HCT116 (cell line): ENCODE data around the gene IFT122. TPM values are rescaled to one million over a fixed set of nuclear protein-coding genes. Genes with fewer than 3 reads are reported as not detected.

ENCODE experiments used
- ATAC-seq: fragments of 200-7000 bp; cut with Tn5 transposase; 2 replicates; pipeline ENCODE4 v1.9.1; 2020; ENCODE audit warnings: mild to moderate bottlenecking, moderate library complexity
- BruUV-seq: library from RNA; stranded (reverse); fragments of 400-500 nt; replicated peaks from 2 replicates; lab custom pipeline; 2021; lab: Mats Ljungman, UMichigan
- CTCF ChIA-PET: fragments of 300-600 bp; sonication (Branson Sonifier 250); formaldehyde crosslinking; loops from one replicate; lab custom pipeline; 2021; ENCODE audit warnings: antibody characterized with exemption; lab: Charles Lee
- POLR2A ChIA-PET: fragments of 300-600, 350-600 bp; sonication (Branson Sonifier 250); formaldehyde crosslinking; loops from one replicate; lab custom pipeline; 2021; ENCODE audit warnings: antibody characterized with exemption; lab: Charles Lee
- RAD21 ChIA-PET, 2 experiments: fragments of 300-600 bp; sonication (Branson Sonifier 250); formaldehyde crosslinking; loops; one replicate each; lab custom pipeline; 2023; ENCODE audit warnings: low total read pairs in 2 of 2; ENCODE audit not compliant: uncharacterized antibody in 2 of 2, unreplicated experiment in 2 of 2, low non-redundant PET in 1 of 2; lab: Charles Lee
- DNase-seq: peaks from one replicate; pipeline ENCODE4 v3.0.0-alpha.2; 2010; ENCODE audit warnings: low read depth, low spot score
- H2AFZ ChIP-seq: fragments of 200-600 bp; shearing (Covaris generic), sonication (generic); 2 replicates; pipeline ENCODE4 v1.6.1; 2017; ENCODE audit warnings: low read depth, mixed run types, mixed read lengths, antibody characterized with exemption, low read length; ENCODE audit not compliant: poor library complexity, severe bottlenecking
- H3K27ac ChIP-seq: 2 replicates; pipeline ENCODE4 v1.5.1; 2012; ENCODE audit warnings: low read depth, low read length
- H3K27me3 ChIP-seq: fragments of 200-600 bp; sonication (generic); 2 replicates; pipeline ENCODE4 v1.6.1; 2016; ENCODE audit warnings: mixed run types, low read length, mixed read lengths; ENCODE audit not compliant: insufficient read depth
- H3K36me3 ChIP-seq, 2 experiments: fragments of 200-500 bp in 1 of 2; fragments of 200-600 bp in 1 of 2; sonication (Bioruptor generic) in 1 of 2; sonication (generic) in 1 of 2; 2 replicates each; pipeline versions ENCODE4 v1.5.1 to v1.6.1; 2014 to 2016; ENCODE audit warnings: low read length in 2 of 2, inconsistent platforms in 1 of 2, mixed read lengths in 1 of 2, mixed run types in 1 of 2; ENCODE audit not compliant: insufficient read depth in 2 of 2, control insufficient read depth in 1 of 2
- H3K4me1 ChIP-seq, 2 experiments: fragments of 200-600 bp in 1 of 2; sonication (generic) in 1 of 2; 2 replicates each; pipeline versions ENCODE4 v1.5.1 to v1.6.1; 2012 to 2017; ENCODE audit warnings: low read length in 2 of 2, inconsistent platforms in 1 of 2, mild to moderate bottlenecking in 1 of 2, mixed read lengths in 1 of 2, mixed run types in 1 of 2, moderate library complexity in 1 of 2; ENCODE audit not compliant: insufficient read depth in 2 of 2, control insufficient read depth in 1 of 2
- H3K4me2 ChIP-seq: fragments of 200-600 bp; sonication (generic); 2 replicates; pipeline ENCODE4 v1.6.1; 2017; ENCODE audit warnings: mixed run types, low read length, mixed read lengths
- H3K4me3 ChIP-seq, 2 experiments: fragments of 200-600 bp in 1 of 2; sonication (generic) in 1 of 2; replicated peaks in 1 of 2; 2 replicates each; pipeline ENCODE4 v1.5.1; 2011 to 2016; ENCODE audit warnings: low read length in 2 of 2, control low read depth in 1 of 2, low read depth in 1 of 2, mild to moderate bottlenecking in 1 of 2, mixed read lengths in 1 of 2, mixed run types in 1 of 2
- H3K79me2 ChIP-seq: fragments of 200-600 bp; sonication (generic); 2 replicates; pipeline ENCODE4 v1.6.1; 2017; ENCODE audit warnings: mild to moderate bottlenecking, mixed run types, low read length, moderate library complexity, mixed read lengths; ENCODE audit not compliant: insufficient read depth
- H3K9ac ChIP-seq: fragments of 200-600 bp; sonication (generic); 2 replicates; pipeline ENCODE4 v1.6.1; 2016; ENCODE audit warnings: low read length, mixed read lengths
- H3K9me2 ChIP-seq: fragments of 200-600 bp; sonication (generic), shearing (Covaris generic); 2 replicates; pipeline ENCODE4 v1.6.1; 2017; ENCODE audit warnings: mixed run types, mild to moderate bottlenecking, moderate library complexity; ENCODE audit not compliant: insufficient read depth
- H3K9me3 ChIP-seq, 2 experiments: fragments of 200-500 bp in 1 of 2; fragments of 200-600 bp in 1 of 2; sonication (Bioruptor generic) in 1 of 2; sonication (generic) in 1 of 2; 2 replicates each; pipeline ENCODE4 v1.6.1; 2014 to 2017; ENCODE audit warnings: low read length in 2 of 2, mixed read lengths in 2 of 2, inconsistent platforms in 1 of 2, low read depth in 1 of 2, mild to moderate bottlenecking in 1 of 2, mixed run types in 1 of 2, moderate library complexity in 1 of 2; ENCODE audit not compliant: control insufficient read depth in 1 of 2, insufficient read depth in 1 of 2
- H4K20me1 ChIP-seq: fragments of 200-600 bp; sonication (generic), shearing (Covaris generic); 2 replicates; pipeline ENCODE4 v1.6.1; 2017; ENCODE audit warnings: mixed run types, mild to moderate bottlenecking, moderate library complexity; ENCODE audit not compliant: insufficient read depth
- ATF3 ChIP-seq: IDR thresholded peaks from 2 replicates; pipeline ENCODE4 v1.6.1; 2012
- CBX3 ChIP-seq: IDR thresholded peaks from 2 replicates; pipeline ENCODE4 v1.6.1; 2012; ENCODE audit warnings: low read depth
- CEBPB ChIP-seq: IDR thresholded peaks from 2 replicates; pipeline ENCODE4 v1.6.1; 2012; ENCODE audit warnings: low read depth
- ELF1 ChIP-seq: IDR thresholded peaks from 2 replicates; pipeline ENCODE4 v1.6.1; 2012; ENCODE audit warnings: low read depth, borderline replicate concordance
- EZH2 ChIP-seq: fragments of 200-600 bp; sonication (generic); IDR thresholded peaks from 2 replicates; pipeline ENCODE4 v1.6.1; 2017; ENCODE audit warnings: antibody characterized with exemption, mixed run types
- EZH2phosphoT487 ChIP-seq: fragments of 200-600 bp; IDR thresholded peaks from 2 replicates; pipeline ENCODE4 v1.6.1; 2018; ENCODE audit warnings: antibody characterized with exemption, borderline replicate concordance
- JUND ChIP-seq: IDR thresholded peaks from 2 replicates; pipeline ENCODE4 v1.6.1; 2012
- MAX ChIP-seq: IDR thresholded peaks from 2 replicates; pipeline ENCODE4 v1.6.1; 2012
- POLR2A ChIP-seq: IDR thresholded peaks from 2 replicates; pipeline ENCODE4 v1.7.0; 2011; ENCODE audit warnings: borderline replicate concordance; ENCODE audit not compliant: insufficient read depth, insufficient read length; ENCODE audit errors: extremely low read depth
- POLR2AphosphoS5 ChIP-seq: IDR thresholded peaks from 2 replicates; pipeline ENCODE4 v1.6.1; 2011; ENCODE audit warnings: mild to moderate bottlenecking, low read depth, low read length, moderate library complexity
- RAD21 ChIP-seq: IDR thresholded peaks from 2 replicates; pipeline ENCODE4 v1.6.1; 2012; ENCODE audit warnings: low read depth, mild to moderate bottlenecking
- REST ChIP-seq: IDR thresholded peaks from 2 replicates; pipeline ENCODE4 v1.6.1; 2012; ENCODE audit warnings: low read depth
- SIN3A ChIP-seq: IDR thresholded peaks from 2 replicates; pipeline ENCODE4 v1.6.1; 2012; ENCODE audit warnings: low read depth
- SP1 ChIP-seq: IDR thresholded peaks from 2 replicates; pipeline ENCODE4 v1.6.1; 2012; ENCODE audit warnings: low read depth
- SRF ChIP-seq: IDR thresholded peaks from 2 replicates; pipeline ENCODE4 v1.6.1; 2012; ENCODE audit warnings: low read depth
- TCF7L2 ChIP-seq: IDR thresholded peaks from 2 replicates; pipeline ENCODE4 v1.7.0; 2011; ENCODE audit warnings: borderline replicate concordance, inconsistent platforms; ENCODE audit not compliant: insufficient read depth, insufficient read length; ENCODE audit errors: extremely low read depth
- YY1 ChIP-seq: IDR thresholded peaks from 2 replicates; pipeline ENCODE4 v1.6.1; 2011; ENCODE audit warnings: low read length, low read depth, moderate library complexity, mild to moderate bottlenecking; ENCODE audit not compliant: insufficient replicate concordance; ENCODE audit errors: extremely low read depth
- ZFX ChIP-seq: fragments of 450-650 bp; IDR thresholded peaks from 2 replicates; pipeline ENCODE4 v1.6.1; 2017
- ZNF274 ChIP-seq: fragments of 200-500 bp; sonication (Bioruptor generic); IDR thresholded peaks from 2 replicates; pipeline ENCODE4 v1.6.1; 2014; ENCODE audit warnings: mild to moderate bottlenecking, low read depth, low read length, inconsistent platforms
- intact Hi-C: fragments of 100-400 bp; cut with micrococcal nuclease; formaldehyde crosslinking; loops from 2 replicates; pipeline ENCODE4 v1.10.0; 2022
- total RNA-seq: library from RNA; stranded (reverse); gene quantifications from one replicate; pipeline ENCODE4 v1.2.1, GENCODE V29; 2021; ENCODE audit not compliant: unreplicated experiment

IFT122 gene
- total RNA-seq, 1 experiment from 2014 or later: 21.4 TPM

GRCh38 chr3:129460572-129460971 lies 20.5 kb downstream of the IFT122 start:
- H3K36me3 ChIP-seq: no peaks in the 10 kb centered on the region
- TF ChIP-seq EZH2: no peak
- TF ChIP-seq REST: no peak
- TF ChIP-seq POLR2A: no peak
- no peak for TF ChIP-seq SIN3A
- no peak for TF ChIP-seq ELF1
- TF ChIP-seq ZNF274: no peak
- TF ChIP-seq SRF: no peak
- TF ChIP-seq SP1: no peak
- no peak for TF ChIP-seq RAD21
- no peak for TF ChIP-seq ATF3
- no peak for TF ChIP-seq TCF7L2
- no peak for TF ChIP-seq JUND
- no peak for TF ChIP-seq CBX3
- no peak for TF ChIP-seq YY1
- no peak for TF ChIP-seq POLR2AphosphoS5
- no peak for TF ChIP-seq EZH2phosphoT487
- no peak for TF ChIP-seq CEBPB
- TF ChIP-seq MAX: no peak
- TF ChIP-seq ZFX: no peak
- H3K4me2 ChIP-seq: no peak overlapping the region
- DNase-seq (no peak), ATAC-seq (no peak)
- no TSS peak for BruUV-seq
- H3K27me3 ChIP-seq: no peaks in the 10 kb centered on the region
- no peaks in the 10 kb centered on the region for H3K9me3 ChIP-seq
- H2AFZ ChIP-seq: no peak overlapping the region
- no peaks in the 10 kb centered on the region for H4K20me1 ChIP-seq
- intact Hi-C loops: no loop called here
- POLR2A ChIA-PET: no interaction called here
- no peak overlapping the region for H3K4me3 ChIP-seq
- CTCF ChIA-PET: no interaction called here
- no peaks in the 10 kb centered on the region for H3K9me2 ChIP-seq
- H3K79me2 ChIP-seq: no peaks in the 10 kb centered on the region
- no peak overlapping the region for H3K9ac ChIP-seq
- peaks cover 0 to 13% of the 10 kb centered on the region in 2 experiments; a peak in 2 of 4 replicates for H3K4me1 ChIP-seq
- no peak overlapping the region for H3K27ac ChIP-seq
- RAD21 ChIA-PET: no interaction called here
